ENCODE measurements around the gene UBE2G2.

UBE2G2 gene

DNA sequence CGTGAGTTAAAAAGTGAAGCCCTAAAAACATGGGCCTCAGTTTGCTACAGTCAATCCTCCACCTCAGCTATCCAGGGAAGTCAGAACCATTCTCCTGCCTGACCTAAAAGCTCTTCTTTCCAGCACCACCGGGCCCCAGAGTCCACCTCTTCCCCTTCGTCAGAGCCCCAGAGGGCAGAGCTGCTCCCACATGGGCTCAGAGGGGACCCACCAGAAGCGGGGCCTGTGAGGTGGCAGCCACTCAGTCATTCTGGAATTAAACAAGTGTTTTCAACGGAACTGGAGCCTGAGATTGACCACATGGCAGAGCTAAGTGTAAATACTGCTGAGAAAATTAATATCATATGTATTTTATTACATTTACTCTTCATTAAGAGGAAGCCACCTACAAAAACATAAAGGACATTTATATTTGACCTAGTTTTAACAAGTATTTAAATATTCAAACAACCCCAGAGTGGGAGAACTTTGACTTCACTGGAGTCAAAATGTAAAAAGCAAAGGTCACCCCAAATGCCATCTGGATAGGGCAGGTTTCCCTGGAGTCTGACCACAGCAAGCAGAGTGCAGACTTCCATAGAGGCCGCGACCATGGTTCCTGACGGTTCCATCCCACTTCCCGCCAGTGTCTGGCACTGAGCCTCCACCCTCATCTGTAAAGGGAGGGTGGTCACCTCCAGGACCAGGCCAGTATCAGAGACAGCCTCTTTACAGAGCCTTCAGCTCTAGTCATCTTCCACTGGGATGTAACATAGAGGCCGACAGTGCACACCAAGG is 14.4 kb upstream of the UBE2G2 start:
- no peak for DNase-seq (ENCODE audit: low read depth in 2 of 2)

DNA sequence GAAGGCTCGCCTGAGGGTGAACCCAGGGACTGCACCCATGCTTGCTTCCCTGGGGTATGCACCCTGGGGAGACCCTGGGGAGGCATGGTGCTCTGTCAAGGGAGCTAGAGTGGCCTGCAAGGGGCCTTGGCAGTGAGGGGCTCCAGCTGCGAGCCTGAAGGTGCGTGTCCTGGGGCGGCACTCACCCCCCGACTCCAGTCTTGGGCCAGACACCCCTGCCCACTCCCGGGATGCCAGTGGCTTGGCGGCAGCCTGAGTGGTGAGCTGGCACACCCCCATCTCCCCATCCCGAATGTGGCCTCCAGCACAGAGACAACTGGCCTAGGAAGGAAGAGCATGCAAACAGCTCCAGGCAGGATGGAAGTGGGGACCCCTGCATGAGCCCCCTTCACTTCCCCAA is 13.6 kb upstream of the UBE2G2 start:
- no peak for DNase-seq (ENCODE audit: low read depth in 2 of 2)

DNA sequence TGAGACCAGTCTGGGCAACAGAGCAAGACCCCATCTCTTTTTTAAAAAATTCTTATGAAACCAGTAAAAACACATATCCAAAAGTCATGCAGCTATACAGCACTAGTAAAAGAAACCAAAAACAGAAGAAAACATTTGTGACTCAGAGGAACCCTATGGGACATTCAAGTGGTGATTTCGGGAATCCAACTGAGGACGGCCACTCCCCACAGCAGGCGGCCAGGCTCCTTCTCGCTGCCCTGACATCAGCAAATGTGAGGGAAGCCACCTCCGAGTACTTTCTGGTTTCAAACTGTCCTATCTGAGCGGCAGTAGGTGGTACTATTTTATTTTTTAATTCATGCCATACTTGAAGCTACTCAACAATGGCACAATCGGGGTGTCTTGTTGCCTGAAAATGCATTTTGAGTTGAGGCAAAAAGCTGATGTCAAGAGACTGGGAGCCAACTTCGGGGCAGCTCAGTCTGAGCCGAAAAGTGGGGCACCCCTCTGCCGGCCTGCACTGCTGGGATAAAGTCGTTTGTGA is 12.9 kb upstream of the UBE2G2 start:
- no peak for DNase-seq (ENCODE audit: low read depth in 2 of 2)

GRCh38 chr21:44813727-44814126 is 12.1 kb upstream of the UBE2G2 start:
- no peak for DNase-seq (ENCODE audit: low read depth in 2 of 2)

DNA sequence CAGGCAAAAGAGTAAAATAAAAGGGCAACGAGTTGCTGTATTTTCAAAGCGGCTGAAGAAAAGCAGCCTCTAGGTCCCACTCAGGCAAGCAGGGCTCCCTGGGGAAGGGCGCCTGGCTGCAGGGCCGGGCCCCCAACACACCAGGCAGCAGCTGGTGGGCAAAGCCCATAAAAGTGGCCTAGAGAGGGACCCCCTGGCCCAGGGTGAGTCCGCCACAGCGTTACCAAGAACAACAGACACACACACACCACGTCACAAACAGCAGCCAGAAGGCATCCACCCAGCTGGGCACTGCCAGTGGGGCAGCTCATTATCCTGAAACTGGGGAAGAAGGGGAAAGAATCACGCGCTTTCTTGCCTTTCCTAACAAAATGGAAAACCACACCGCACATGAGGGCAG is 11.5 kb upstream of the UBE2G2 start:
- DNase-seq (ENCODE audit: low read depth in 2 of 2) = no peak

DNA sequence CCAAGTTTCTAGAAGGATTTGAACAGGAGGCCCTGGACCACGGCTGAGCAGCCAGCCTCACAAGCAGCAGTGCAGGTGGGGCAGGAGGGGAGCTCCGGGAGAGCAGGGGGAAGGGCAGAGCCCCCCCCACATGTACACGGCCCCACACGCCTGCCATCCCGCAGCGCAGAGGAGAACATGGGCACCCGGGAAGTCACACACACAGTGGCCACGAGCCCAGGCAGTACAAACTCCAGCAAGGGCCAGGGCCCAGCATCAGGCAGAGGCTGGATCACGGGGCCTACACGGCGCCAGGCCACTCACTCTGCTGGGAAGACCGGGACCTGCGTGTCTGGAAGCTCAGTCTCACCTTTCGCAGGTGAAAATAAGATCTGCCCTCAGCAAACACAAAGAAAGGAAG is 11.0 kb upstream of the UBE2G2 start:
- no peak for DNase-seq (ENCODE audit: low read depth in 2 of 2)

GRCh38 chr21:44810779-44811178 is 9.2 kb upstream of the UBE2G2 start:
- no peak for DNase-seq (ENCODE audit: low read depth in 2 of 2)

DNA sequence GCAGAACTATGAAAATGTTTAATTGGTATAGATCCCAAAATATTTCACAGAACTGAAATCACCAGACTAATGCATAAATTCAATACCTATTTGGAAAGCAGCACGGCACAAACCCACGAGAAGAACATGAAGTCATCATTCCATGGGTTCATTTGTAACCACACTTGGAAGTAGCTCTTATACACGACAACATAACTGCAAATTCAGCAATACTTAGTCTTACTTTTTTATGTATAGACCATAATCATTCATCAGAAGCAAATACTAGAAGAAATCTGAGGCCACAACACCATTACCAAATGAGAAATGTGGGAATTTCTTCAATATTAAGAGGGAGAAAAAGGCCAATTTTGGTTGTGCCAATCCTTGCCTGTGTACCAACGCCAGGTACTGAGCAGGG is 4.2 kb upstream of the UBE2G2 start:
- DNase-seq (ENCODE audit: low read depth in 2 of 2) = no peak

DNA sequence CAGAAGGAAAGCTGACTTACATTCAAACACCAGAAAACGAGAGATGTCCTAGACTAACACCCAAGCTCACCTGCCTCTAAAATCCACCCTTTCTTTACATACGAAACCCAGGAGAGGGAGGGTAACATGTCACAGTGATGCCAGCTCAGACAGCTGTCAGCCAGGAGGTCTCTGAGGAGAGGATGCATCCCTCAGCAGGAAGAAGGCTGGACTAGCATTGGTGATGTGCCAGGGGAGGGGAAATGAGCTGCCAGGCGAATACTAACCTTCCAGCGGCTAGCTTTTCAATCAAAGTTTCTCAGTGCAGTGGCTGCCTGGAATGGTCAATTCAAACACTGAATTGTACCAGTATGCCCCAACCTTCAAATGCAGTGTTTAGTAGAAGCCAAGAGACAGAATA is 3.6 kb upstream of the UBE2G2 start:
- DNase-seq (ENCODE audit: low read depth in 2 of 2) = no peak

GRCh38 chr21:44804762-44805161 is 3.1 kb upstream of the UBE2G2 start:
- DNase-seq (ENCODE audit: low read depth in 2 of 2) = no peak

DNA sequence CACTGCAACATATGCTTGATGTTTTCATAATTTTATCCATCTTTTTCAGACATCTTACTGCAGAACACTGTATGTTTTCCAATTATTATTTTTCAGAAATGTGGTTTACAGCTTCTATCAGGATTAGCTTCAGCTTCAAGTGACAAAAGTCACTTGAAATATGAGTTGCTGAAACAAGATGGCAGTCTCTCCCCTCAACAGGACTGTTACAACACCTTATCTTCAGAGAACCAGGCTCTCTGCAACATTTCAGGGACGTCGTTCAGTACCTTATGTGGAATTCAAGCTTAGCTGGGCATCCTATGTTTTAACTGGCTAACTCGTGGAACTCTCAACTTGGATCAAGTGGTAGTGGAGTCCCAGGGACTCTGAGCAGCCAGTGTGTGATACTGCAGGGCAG is 2.0 kb upstream of the UBE2G2 start:
- no peak for DNase-seq (ENCODE audit: low read depth in 2 of 2)

- no peak for DNase-seq (ENCODE audit: low read depth in 2 of 2)
Measured at GRCh38 chr21:44802396-44803153, 955 bp upstream of the UBE2G2 start.

DNA sequence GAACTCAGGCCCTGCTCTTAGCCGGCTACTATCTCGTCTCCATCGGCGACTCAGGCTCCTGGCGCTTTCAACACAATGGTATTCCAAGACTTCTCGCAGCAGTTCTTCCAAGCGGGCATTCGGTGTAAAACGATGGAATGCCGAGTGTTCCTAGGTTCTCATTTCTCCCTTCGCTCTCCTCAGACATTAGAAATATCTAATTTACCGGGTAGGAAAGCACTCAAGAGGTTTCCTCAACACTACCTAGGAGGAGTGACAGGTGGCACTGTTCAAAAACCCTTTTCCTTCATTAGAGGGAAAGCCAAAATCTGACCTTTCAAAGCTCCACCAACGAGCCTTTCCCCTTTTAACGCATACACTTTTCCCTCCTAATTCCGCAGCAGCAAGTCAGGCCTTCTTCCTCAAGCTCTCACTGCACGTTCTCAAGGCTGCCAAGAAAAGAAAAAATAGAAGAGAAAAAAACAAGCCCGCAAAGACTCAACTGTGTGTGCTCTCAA is 601 bp downstream of the UBE2G2 start:
- DNase-seq (ENCODE audit: low read depth in 2 of 2) = no peak

DNA sequence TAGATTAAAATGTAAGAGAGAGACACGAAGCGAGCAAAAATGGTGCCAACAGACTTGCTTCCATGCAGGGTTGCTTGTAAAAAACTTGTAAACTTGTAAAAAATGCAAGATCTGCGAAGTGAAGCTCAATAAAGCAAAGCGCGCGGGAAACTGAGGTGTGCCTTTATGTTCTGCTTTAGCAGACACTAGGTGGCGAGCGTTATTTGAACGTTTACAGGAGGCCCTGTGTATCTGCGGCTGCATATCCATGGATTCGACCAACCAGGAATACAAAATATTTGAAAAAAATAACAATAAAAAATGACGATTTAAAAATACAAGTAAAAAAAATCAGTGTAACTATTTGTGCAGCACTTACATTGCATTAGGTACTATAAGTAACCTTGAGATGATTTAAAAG is 1.5 kb downstream of the UBE2G2 start:
- no peak for DNase-seq (ENCODE audit: low read depth in 2 of 2)

- DNase-seq (ENCODE audit: low read depth in 2 of 2) = no peak
Measured at GRCh38 chr21:44799646-44800045, 2.0 kb downstream of the UBE2G2 start.

DNA sequence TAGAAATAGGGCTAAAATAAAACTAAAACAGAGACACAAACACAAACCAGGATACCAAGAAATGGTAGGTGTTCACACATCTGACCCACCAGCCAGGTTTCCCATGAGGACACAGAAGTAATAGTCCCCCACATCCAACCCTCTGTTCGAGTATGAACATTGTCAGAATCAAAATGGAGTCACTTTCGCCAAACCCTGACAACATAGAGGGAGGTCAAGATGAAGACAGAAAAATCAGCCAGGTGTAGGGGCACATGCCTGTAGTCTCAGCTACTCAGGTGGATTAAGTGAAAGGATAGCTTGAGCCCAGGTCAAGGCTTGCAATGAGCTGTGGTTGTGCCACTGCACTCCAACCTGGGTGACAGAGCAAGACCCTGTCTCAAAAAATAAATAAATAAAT is 3.8 kb downstream of the UBE2G2 start:
- DNase-seq (ENCODE audit: low read depth in 2 of 2) = no peak

DNA sequence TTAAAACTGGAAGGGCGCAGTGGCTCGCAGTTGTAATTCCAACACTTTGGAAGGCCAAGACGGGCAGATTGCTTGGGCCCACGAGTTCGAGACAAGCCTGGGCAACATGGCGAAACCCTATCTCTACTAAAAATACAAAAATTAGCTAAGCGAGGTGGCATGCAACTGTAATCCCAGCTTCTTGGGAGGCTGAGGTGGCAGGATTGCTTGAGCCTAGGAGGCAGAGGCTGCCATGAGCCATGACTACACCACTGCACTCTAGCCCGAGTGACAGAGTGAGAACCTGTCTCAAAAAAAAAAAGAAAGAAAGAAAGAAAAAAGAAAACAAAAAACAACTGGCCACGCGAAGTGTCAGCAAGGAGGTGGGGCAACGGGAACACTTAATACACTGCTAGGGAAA is 6.3 kb downstream of the UBE2G2 start:
- no peak for DNase-seq (ENCODE audit: low read depth in 2 of 2)

- no peak for DNase-seq (ENCODE audit: low read depth in 2 of 2)
Measured at GRCh38 chr21:44793592-44794374, 7.8 kb downstream of the UBE2G2 start.

DNA sequence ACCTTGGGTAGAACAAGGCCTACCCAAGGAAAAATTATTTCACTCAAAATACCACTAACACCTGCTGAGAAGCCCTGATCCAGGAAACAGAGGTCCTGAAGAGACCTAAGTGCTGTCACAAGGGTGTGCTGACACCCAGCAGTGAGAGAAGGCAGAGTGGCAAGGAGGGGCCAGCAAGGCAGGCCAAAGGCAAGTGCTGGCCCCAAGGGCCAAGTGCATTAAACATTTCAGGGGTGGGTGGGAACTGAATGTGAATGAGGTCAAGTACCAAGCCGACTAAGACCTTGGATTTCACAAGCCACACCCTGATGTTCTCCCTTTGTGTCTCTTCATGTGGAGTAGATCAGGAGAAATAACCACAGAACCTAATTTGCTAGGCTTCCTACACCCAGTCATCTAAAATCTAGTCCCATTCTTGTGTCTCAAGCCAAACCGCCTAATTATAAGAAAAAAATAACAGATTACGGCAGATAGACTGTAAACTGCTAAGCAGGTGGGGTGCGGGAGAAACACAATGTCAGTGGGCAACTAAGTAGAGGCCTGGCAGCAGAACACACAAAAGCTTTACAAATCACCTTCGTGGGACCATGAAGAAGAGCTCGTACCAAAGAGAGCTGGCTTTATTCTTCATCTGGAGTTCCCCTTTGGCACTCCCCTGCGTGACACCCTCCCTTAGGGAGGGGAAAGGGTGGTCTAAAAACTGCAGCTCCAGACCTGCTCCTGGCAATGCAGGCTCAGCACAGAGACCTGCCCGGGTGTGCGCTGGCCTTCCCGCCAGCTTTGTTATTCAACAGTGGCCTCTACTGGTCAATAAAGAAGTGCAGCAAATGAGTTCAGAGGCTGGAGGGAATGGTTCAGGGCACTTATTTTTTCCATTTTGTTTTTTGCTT is 8.7 kb downstream of the UBE2G2 start:
- DNase-seq (ENCODE audit: low read depth in 2 of 2) = no peak

- DNase-seq (ENCODE audit: low read depth in 2 of 2) = no peak
Measured at GRCh38 chr21:44791993-44792392, 9.6 kb downstream of the UBE2G2 start.

DNA sequence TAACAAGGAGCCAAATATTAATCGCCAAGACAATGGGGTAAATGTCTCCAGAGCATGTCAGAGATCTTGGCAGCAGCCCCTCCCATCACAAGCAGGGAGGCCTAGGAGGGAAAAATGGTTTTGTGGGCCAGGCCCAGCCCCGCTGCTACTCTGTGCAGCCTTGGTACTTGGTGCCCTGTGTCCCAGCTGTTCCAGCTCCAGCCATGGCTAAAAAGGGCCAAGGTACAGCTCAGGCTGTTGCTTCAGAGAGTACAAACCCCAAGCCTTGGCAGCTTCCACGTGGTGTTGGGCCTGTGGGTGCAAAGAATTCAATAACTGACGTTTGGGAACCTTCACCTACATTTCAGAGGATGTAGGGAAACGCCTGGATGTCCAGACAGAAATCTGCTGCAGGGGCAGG is 10.4 kb downstream of the UBE2G2 start:
- no peak for DNase-seq (ENCODE audit: low read depth in 2 of 2)
